22Rv1 (cell line): ENCODE measurements around the gene PDGFRA.
"Not testable (repeated sequence)": the region's sequence is repeated elsewhere in the genome, so short reads cannot be mapped to it uniquely, and the experiment has no call there.

Source experiments
- CTCF ChIP-seq: fragments of 450-650 bp; IDR thresholded peaks from 2 replicates; pipeline ENCODE4 v1.5.1; 2017; ENCODE audit warnings: mild to moderate bottlenecking
- ZFX ChIP-seq: fragments of 450-650 bp; IDR thresholded peaks from 2 replicates; pipeline ENCODE4 v1.6.1; 2017; ENCODE audit warnings: antibody characterized with exemption, borderline replicate concordance

GRCh38 chr4:54334769-54335168 lies 105.7 kb downstream of the PDGFRA start:
- TF ChIP-seq CTCF, ZFX: not testable (repeated sequence)
